ENCODE results near the gene CACNB4.
"Not testable (repeated sequence)": the region's sequence is repeated elsewhere in the genome, so short reads cannot be mapped to it uniquely, and the experiment has no call there.

CACNB4 gene

DNA sequence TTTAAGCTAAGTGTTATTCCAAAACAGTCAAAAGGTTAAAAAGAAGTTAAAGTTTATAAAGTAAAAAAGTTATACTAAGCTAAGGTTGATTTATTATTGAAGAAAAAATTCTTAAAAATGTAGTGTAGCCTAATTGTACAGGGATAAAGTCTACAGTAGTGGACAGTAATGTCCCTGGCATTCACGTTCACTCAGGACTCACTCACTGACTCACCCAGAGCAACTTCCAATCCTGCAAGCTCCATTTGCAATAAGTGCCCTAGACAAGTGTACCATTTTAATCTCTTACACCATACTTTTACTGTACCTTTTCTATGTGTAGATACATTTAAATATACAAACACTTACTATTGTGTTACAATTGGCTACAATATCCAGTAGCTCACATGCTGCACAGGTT lies 86.1 kb downstream of the CACNB4 start:
- no peak overlapping the region for H3K27ac Mint-ChIP-seq
- H3K4me1 Mint-ChIP-seq (ENCODE audit: low read depth), result no peaks in the 10 kb centered on the region
- no peaks in the 10 kb centered on the region for H3K36me3 Mint-ChIP-seq (ENCODE audit: low read depth)
- no peak overlapping the region for H3K4me3 Mint-ChIP-seq
- intact Hi-C loops (cut with micrococcal nuclease), result no loop called here
- H3K9me3 Mint-ChIP-seq, result no peaks in the 10 kb centered on the region
- H3K27me3 Mint-ChIP-seq, result no peaks in the 10 kb centered on the region

DNA sequence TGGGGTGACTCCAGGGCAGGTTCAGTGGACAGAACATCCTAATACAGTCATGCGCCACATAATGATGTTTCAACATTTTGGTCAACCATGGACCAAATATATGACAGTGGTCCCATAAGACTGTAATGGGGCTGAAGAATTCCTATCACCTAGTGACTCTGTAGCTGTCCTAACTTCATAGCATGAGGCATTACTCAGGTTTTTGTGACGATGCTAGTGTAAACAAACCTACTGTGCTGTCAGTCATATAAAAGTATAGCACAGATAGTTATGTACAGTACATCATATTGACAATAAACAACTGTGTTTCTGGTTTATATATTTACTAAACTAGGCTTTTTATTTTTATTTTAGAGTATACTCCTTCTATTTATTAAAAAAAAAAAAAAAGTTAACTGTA lies 87.1 kb downstream of the CACNB4 start:
- Mint-ChIP-seq H3K36me3 (ENCODE audit: low read depth) (no peaks in the 10 kb centered on the region), H3K27me3 (no peaks in the 10 kb centered on the region), H3K4me3 (no peak overlapping the region), H3K9me3 (no peaks in the 10 kb centered on the region), H3K4me1 (ENCODE audit: low read depth) (no peaks in the 10 kb centered on the region), H3K27ac (no peak overlapping the region)
- intact Hi-C loops (cut with micrococcal nuclease), result no loop called here

DNA sequence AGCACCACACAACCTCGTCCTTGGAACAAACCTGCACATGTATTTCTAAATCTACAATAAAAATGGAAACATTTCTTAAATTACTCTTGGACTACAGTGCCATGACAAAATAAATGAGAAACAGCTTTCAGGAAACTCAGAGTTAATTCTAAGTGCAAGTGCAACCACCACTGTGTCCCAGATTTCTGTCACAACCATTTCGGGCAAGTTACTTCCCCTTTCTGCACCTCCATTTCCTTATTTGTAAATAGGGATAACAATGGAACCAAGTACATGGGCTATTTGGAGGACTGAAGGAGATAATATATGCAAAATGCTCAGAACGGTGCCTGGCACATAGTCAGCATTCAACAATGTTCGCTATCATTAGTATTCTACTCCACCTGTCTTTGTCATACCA lies 93.2 kb downstream of the CACNB4 start:
- H3K9me3 Mint-ChIP-seq, result no peaks in the 10 kb centered on the region

DNA sequence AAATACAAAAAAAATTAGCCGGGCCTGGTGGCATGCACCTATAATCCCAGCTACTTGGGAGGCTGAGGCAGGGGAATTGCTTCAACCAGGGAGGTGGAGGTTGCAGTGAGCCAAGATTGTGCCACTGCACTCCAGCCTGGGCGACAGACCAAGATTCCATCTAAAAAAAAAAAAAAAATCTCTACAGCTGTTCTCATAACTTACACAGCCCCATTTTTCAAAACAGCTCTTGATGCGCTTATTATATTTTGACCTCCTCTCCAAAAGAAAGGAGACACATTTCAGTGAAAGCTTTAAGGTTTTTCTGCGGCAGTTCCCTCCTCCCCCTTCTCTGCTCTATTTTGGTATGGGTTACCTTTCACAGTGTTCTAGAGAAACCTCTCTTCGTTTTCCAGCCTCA lies 95.6 kb downstream of the CACNB4 start:
- H3K27me3 Mint-ChIP-seq; H3K9me3 Mint-ChIP-seq; H3K27ac Mint-ChIP-seq; H3K4me3 Mint-ChIP-seq; intact Hi-C loops (cut with micrococcal nuclease); H3K36me3 Mint-ChIP-seq (ENCODE audit: low read depth): not testable (repeated sequence)
- H3K4me1 Mint-ChIP-seq (ENCODE audit: low read depth), result peaks cover 19% of the 10 kb centered on the region

More for the DNA sequence above, 93.2 kb downstream of the CACNB4 start:
- H3K27ac Mint-ChIP-seq, result no peak overlapping the region
- no peaks in the 10 kb centered on the region for H3K27me3 Mint-ChIP-seq
- H3K4me1 Mint-ChIP-seq (ENCODE audit: low read depth), result peaks cover 19% of the 10 kb centered on the region
- intact Hi-C loops (cut with micrococcal nuclease), result no loop called here
- no peaks in the 10 kb centered on the region for H3K36me3 Mint-ChIP-seq (ENCODE audit: low read depth)
- H3K4me3 Mint-ChIP-seq, result no peak overlapping the region

DNA sequence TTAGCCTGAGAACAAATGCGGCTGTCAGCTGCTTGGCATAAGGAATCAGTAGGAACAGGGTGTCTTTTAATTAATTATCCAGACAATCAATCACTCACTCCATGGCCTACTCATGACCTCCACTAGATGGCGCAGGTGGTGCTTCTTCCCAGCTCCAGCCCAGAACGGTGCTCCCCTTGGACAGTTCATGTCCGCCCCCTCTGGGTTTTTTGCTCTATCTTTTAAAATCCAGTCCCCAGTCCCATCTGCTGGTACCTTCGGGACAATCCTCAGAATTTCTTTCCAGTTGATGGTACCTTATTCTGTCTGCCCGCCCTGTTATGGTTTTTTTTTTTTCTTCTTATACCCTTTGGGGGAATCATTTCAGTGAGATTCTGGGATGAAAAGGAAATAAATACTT lies 99.8 kb downstream of the CACNB4 start:
- Mint-ChIP-seq H3K9me3 (no peaks in the 10 kb centered on the region), H3K4me1 (ENCODE audit: low read depth) (peaks cover 2% of the 10 kb centered on the region), H3K4me3 (no peak overlapping the region), H3K36me3 (ENCODE audit: low read depth) (no peaks in the 10 kb centered on the region), H3K27me3 (peaks cover 5% of the 10 kb centered on the region), H3K27ac (no peak overlapping the region)
- intact Hi-C loops (cut with micrococcal nuclease), result loop anchor here (1.0 to 5.0 kb wide), 2 partner anchors 26 to 172 kb away; partner anchors contain the start of gene ARL5A

DNA sequence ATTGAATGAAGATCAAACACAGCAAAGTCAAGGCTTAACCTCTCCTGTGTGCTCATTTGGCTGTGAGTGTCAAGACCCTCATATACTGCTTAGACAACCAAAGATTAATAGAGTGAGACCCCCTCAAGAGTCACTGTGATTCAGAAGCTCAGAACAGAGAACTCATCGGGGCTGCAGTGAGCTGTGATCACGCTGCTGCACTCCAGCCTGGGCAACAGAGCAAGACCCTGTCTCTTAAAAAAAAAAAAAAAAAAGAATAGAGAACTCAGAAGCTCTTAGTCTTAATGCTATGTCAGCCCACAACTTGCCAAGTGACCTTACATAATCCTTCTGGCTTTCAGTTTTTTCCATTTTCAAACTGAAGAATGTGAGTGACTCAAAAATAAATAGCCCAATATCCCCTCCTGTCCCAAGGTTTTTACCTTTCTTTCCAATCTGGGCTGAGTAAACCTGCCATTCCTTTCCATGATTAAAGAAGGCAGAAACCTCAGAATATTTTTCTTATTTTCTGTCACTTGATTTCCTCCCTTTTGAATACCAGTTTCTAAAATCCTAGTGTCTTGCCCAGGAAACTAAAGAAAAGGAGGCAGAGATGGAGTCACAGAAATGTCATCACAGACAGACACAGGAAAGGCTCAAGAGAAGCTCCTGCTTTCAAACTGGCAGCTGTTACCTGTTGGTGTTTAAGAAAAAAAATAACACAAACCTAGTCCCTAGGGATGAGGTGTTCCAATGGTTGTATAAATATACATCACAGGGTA lies 102.4 kb downstream of the CACNB4 start:
- Mint-ChIP-seq H3K27ac (no peak overlapping the region), H3K9me3 (no peaks in the 10 kb centered on the region), H3K4me1 (ENCODE audit: low read depth) (peaks cover 5% of the 10 kb centered on the region), H3K36me3 (ENCODE audit: low read depth) (no peaks in the 10 kb centered on the region), H3K27me3 (peaks cover 5% of the 10 kb centered on the region), H3K4me3 (no peak overlapping the region)
- intact Hi-C loops (cut with micrococcal nuclease), result loop anchor here (5.0 kb wide), 1 partner anchor 169 kb away; the partner anchor contains the start of gene ARL5A

GRCh38 chr2:151995161-151995557 lies 103.7 kb downstream of the CACNB4 start:
- intact Hi-C loops (cut with micrococcal nuclease), result loop anchor here (5.0 kb wide), 1 partner anchor 168 kb away; the partner anchor contains the start of gene ARL5A
- H3K27me3 Mint-ChIP-seq, result peaks cover 5% of the 10 kb centered on the region
- no peaks in the 10 kb centered on the region for H3K36me3 Mint-ChIP-seq (ENCODE audit: low read depth)
- no peak overlapping the region for H3K4me3 Mint-ChIP-seq
- no peaks in the 10 kb centered on the region for H3K9me3 Mint-ChIP-seq
- no peak overlapping the region for H3K27ac Mint-ChIP-seq
- H3K4me1 Mint-ChIP-seq (ENCODE audit: low read depth), result peaks cover 5% of the 10 kb centered on the region

- H3K27ac Mint-ChIP-seq; H3K36me3 Mint-ChIP-seq (ENCODE audit: low read depth); H3K4me3 Mint-ChIP-seq; H3K9me3 Mint-ChIP-seq; H3K4me1 Mint-ChIP-seq (ENCODE audit: low read depth); intact Hi-C loops (cut with micrococcal nuclease); H3K27me3 Mint-ChIP-seq: not testable (repeated sequence)
Measured at GRCh38 chr2:151994178-151994577, 104.7 kb downstream of the CACNB4 start.

DNA sequence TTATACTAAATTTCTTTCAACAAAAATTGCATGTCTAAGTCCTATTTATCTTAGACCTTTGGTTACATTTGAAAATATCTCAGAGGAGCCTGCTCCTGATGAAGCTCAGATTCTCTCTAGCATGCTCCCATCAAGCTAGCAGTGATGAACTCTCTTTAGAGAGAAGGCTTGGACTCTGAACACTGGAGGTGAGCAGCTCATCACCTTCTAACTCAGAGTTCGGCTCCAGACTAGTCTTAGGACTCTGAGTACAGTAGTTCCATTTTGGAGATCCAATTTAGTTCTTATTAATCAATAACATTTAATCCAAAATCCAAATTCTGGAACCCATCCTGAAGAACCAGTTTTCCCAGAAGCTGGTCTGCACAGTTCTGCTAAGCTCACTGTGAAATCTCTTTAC lies 107.8 kb downstream of the CACNB4 start:
- Mint-ChIP-seq H3K36me3 (ENCODE audit: low read depth) (no peaks in the 10 kb centered on the region), H3K9me3 (no peaks in the 10 kb centered on the region), H3K4me1 (ENCODE audit: low read depth) (peaks cover 5% of the 10 kb centered on the region)

DNA sequence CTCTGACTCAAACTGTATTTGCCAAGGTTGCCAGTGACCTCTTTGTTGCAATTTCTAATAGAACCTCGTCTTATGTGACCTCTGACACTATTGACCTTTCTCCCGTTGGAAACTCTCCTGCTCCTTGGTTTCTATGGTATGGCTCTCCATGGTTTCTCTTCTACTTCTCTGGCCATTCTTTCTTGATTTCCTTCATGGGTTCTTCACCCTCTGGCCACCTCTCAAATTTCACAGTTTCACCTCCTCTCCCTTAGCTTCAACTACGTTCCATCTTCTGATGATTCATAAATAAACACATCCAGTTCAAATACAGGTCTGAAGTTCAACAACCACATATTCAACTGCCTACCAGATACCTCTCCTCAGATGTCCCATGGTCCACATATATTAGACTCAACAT lies 109.5 kb downstream of the CACNB4 start:
- intact Hi-C loops (cut with micrococcal nuclease), result no loop called here
- Mint-ChIP-seq H3K4me3 (no peak overlapping the region), H3K27ac (no peak overlapping the region), H3K27me3 (no peaks in the 10 kb centered on the region), H3K4me1 (ENCODE audit: low read depth) (peaks cover 10% of the 10 kb centered on the region), H3K9me3 (no peaks in the 10 kb centered on the region), H3K36me3 (ENCODE audit: low read depth) (no peaks in the 10 kb centered on the region)

More for the DNA sequence above, 107.8 kb downstream of the CACNB4 start:
- intact Hi-C loops (cut with micrococcal nuclease), result no loop called here
- Mint-ChIP-seq H3K27ac (no peak overlapping the region), H3K4me3 (no peak overlapping the region), H3K27me3 (no peaks in the 10 kb centered on the region)

DNA sequence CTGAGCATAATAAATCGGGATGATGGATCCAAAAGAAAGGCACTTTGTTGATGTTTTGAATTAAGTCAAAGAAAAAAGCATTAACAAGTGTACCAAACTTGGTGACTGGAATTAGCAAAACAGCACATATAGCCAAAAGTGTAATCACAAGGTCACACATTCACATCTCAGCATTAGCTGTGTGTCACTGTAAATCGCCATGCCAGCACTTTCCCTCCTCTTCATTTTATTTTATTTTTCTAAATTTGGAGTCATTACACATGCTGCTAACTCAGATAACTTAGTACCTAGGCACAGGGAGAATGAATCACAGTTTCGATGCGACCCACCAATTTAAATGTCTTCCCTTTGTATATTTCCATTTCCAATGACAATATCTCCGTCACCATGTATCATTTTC lies 111.4 kb downstream of the CACNB4 start:
- H3K27me3 Mint-ChIP-seq, result no peaks in the 10 kb centered on the region
- H3K36me3 Mint-ChIP-seq (ENCODE audit: low read depth), result no peaks in the 10 kb centered on the region
- H3K27ac Mint-ChIP-seq, result no peak overlapping the region
- H3K4me1 Mint-ChIP-seq (ENCODE audit: low read depth), result peaks cover 6% of the 10 kb centered on the region
- H3K4me3 Mint-ChIP-seq, result no peak overlapping the region
- intact Hi-C loops (cut with micrococcal nuclease), result no loop called here
- no peaks in the 10 kb centered on the region for H3K9me3 Mint-ChIP-seq

DNA sequence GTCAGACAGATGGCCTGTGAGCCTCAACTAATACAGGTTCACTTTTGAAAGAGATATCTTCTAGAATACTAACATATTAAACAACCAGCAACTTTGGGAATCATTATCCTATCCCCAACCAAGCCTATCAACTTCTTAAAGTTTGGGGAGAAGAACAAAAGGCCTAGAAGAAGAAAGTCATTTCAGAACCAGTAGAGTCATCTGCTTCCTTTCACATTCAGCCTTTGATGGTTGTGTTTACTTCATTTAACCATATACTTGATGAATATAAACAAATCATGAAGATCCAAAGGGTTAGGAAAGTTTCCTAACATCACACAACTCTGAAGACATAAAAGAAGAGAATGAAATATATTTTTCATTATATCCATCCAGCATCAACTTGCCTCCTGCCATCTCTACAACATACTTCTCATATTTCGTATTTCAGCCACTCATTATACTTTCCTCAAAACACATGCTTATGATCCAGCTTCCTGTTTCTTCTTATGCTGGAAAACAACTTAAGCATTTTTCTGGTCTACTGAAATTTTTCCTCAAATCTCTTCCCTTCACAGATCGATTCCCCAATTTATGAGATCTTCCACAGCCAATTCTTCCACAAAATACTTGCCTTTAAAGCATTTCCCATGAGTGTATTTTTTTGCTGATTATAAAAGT lies 114.3 kb downstream of the CACNB4 start:
- Mint-ChIP-seq H3K4me1 (ENCODE audit: low read depth) (peaks cover 6% of the 10 kb centered on the region), H3K27me3 (no peaks in the 10 kb centered on the region), H3K4me3 (no peak overlapping the region), H3K36me3 (ENCODE audit: low read depth) (no peaks in the 10 kb centered on the region), H3K27ac (no peak overlapping the region), H3K9me3 (no peaks in the 10 kb centered on the region)
- intact Hi-C loops (cut with micrococcal nuclease), result no loop called here

DNA sequence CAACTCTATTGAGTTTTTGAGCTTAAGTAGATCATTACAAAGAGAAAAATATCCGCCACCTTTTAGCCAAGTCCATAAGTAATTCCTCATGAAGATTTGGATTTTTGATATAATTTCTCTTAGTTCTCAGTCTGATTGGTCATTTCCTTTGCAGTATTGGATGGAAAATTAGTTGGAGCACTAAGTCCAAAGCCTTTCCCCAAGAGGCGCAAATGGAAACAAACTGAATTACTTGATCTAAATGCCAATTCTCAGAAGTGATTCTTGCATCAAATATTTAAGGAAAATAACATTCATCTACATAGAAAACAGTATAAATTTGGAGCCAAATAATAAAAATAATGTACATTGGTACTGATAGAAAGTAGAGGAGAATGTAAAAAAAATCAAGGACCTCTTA lies 115.6 kb downstream of the CACNB4 start:
- Mint-ChIP-seq H3K9me3 (no peaks in the 10 kb centered on the region), H3K4me1 (ENCODE audit: low read depth) (peaks cover 6% of the 10 kb centered on the region), H3K4me3 (no peak overlapping the region), H3K36me3 (ENCODE audit: low read depth) (no peaks in the 10 kb centered on the region), H3K27me3 (no peaks in the 10 kb centered on the region), H3K27ac (no peak overlapping the region)
- intact Hi-C loops (cut with micrococcal nuclease), result no loop called here

DNA sequence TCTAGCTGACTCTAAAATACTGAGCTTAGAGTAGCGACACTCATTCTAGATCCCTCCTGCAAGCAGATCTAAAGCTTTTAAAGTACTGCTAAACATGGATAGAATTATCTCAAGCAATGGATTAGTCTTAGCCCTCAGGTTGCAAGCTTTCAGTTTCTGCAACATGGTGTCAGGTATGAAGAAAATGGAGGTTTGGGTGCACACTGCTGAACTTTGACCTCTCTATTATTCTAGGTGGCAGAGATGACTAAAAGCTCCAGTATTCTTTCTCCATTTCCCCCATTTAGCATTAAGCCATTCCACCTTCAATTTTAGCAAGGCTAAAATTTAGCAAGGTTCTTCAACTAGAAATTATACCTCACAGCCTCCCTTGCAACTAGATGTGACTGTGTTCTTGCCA lies 117.0 kb downstream of the CACNB4 start:
- Mint-ChIP-seq H3K4me1 (ENCODE audit: low read depth) (peaks cover 6% of the 10 kb centered on the region), H3K4me3 (no peak overlapping the region), H3K9me3 (no peaks in the 10 kb centered on the region), H3K36me3 (ENCODE audit: low read depth) (no peaks in the 10 kb centered on the region), H3K27me3 (no peaks in the 10 kb centered on the region), H3K27ac (no peak overlapping the region)
- intact Hi-C loops (cut with micrococcal nuclease), result no loop called here

Measured in dendritic cell treated with granulocyte-macrophage colony-stimulating factor and Interleukin-4, amounts not matched to agents 40 ng/mL and 50 ng/mL, for 4 days (primary cell).